ENCODE results near the gene ZSCAN9. TPM values are rescaled to one million over a fixed set of nuclear protein-coding genes. Genes with fewer than 3 reads are reported as not detected.

Gene ZSCAN9
- total and polyA plus RNA-seq, 2 of the 8 experiments (the other 6 are each of a cell fraction or from before 2014, with no cell fraction given), result 10.8 to 13.6 TPM

GRCh38 chr6:28267695-28268059, 42.6 kb downstream of the ZSCAN9 start:
- peak overlapping the region; percentile 68; the same call in 1 of the 2 replicates for H2AFZ ChIP-seq (ENCODE audit: low read length)
- H3K4ac ChIP-seq (replicated peaks; ENCODE audit: insufficient read length, low read depth, low read length), result no peak overlapping the region
- H3K36me3 ChIP-seq (ENCODE audit: control insufficient read depth in 2 of 4, insufficient read depth in 4 of 4, low read length in 3 of 4), result peaks cover 0 to 10% (median 3%) of the 10 kb centered on the region in 4 experiments; a peak in 6 of 8 replicates
- no peak overlapping the region for H2BK20ac ChIP-seq (ENCODE audit: low read length)
- H2AK5ac ChIP-seq (ENCODE audit: low read depth, low read length), result no peak overlapping the region
- H3K4me2 ChIP-seq (ENCODE audit: insufficient read depth in 1 of 2, low read depth in 2 of 2, low read length in 2 of 2), result peak overlapping the region; percentile 75 to 79
- 29 to 100% methylated on average over 1 of the region's 1 CpG for WGBS, 2 experiments (ENCODE audit: extremely low coverage in 1 of 2, insufficient coverage in 1 of 2, insufficient read length in 1 of 2, insufficient replicate concordance in 2 of 2, low coverage in 1 of 2, low lambda C conversion rate in 2 of 2, missing lambda C conversion rate in 1 of 2)
- POLR2A ChIA-PET (ENCODE audit: partially characterized antibody), result interaction anchor here (0.7 to 4.3 kb wide), 15 partner anchors 10 to 143 kb away, joined by 3 to 31 read pairs (median 5); partner anchors contain the start of genes PGBD1, ZKSCAN3, ZKSCAN4 and ZKSCAN8
- FAIRE-seq (no peak), DNase-seq (ENCODE audit: low read depth in 1 of 2, low spot score in 2 of 2) (no peak)
- H3K9ac ChIP-seq (replicated peaks in 1 of 4; ENCODE audit: extremely low read depth in 1 of 4, low read depth in 3 of 4, low read length in 3 of 4), result peak overlapping the region in 3 of 4 experiments; percentile 54 to 77 (median 65); a peak in 5 of 7 replicates
- H2BK12ac ChIP-seq (ENCODE audit: low read depth, low read length), result no peak overlapping the region
- peak overlapping the region; percentile 33; the same call in 1 of the 2 replicates for H3K27ac ChIP-seq (ENCODE audit: low read depth, low read length)
- no peaks in the 10 kb centered on the region for H4K20me1 ChIP-seq (replicated peaks in 1 of 2; ENCODE audit: control insufficient read depth in 1 of 2, insufficient read depth in 2 of 2, low read length in 2 of 2)
- H3K18ac ChIP-seq (ENCODE audit: extremely low read depth, low read length), result no peak overlapping the region
- no peaks in the 10 kb centered on the region for H3K9me3 ChIP-seq (ENCODE audit: insufficient read depth in 2 of 2, low read depth in 1 of 2, low read length in 1 of 2)
- no peak overlapping the region for H4K5ac ChIP-seq (ENCODE audit: insufficient read length, low read depth, low read length)
- CTCF ChIA-PET (ENCODE audit: partially characterized antibody), result interaction anchor here (1.4 kb wide), 1 partner anchor 88 kb away, joined by 8 read pairs; no protein-coding TSS in a partner anchor
- H3K27me3 ChIP-seq (replicated peaks in 1 of 4; ENCODE audit: control insufficient read depth in 3 of 4, extremely low read depth in 1 of 4, insufficient read depth in 3 of 4, low read length in 3 of 4), result no peaks in the 10 kb centered on the region
- no peak overlapping the region for H2BK15ac ChIP-seq (ENCODE audit: low read length)
- no peak overlapping the region for H2BK5ac ChIP-seq (ENCODE audit: low read depth, low read length)
- peaks cover 0 to 2% (median 0%) of the 10 kb centered on the region in 4 experiments; a peak in 1 of 7 replicates for H3K4me1 ChIP-seq (replicated peaks in 1 of 4; ENCODE audit: control insufficient read depth in 3 of 4, insufficient read depth in 4 of 4, low read length in 3 of 4)
- no peak overlapping the region for H2BK120ac ChIP-seq (replicated peaks; ENCODE audit: low read depth, low read length)
- H3K14ac ChIP-seq (ENCODE audit: insufficient read length), result no peak overlapping the region
- H3K23me2 ChIP-seq (ENCODE audit: low read depth, low read length), result peaks cover 2% of the 10 kb centered on the region; the same call in 1 of the 2 replicates
- no peak overlapping the region for H4K91ac ChIP-seq (replicated peaks; ENCODE audit: insufficient read length, low read length)
- peak overlapping the region; percentile 75 to 80 (median 78) for H3K4me3 ChIP-seq (ENCODE audit: extremely low read depth in 1 of 4, insufficient read depth in 2 of 4, low read depth in 3 of 4, low read length in 4 of 4)
- no peaks in the 10 kb centered on the region for H3K79me1 ChIP-seq (ENCODE audit: low read depth, low read length)
- H3K79me2 ChIP-seq (ENCODE audit: control insufficient read depth in 1 of 2, insufficient read depth in 2 of 2, low read length in 2 of 2), result peaks cover 0 to 16% of the 10 kb centered on the region in 2 experiments; a peak in 2 of 4 replicates
- H3K23ac ChIP-seq (ENCODE audit: insufficient read length), result no peak overlapping the region
- no peak overlapping the region for H4K8ac ChIP-seq (ENCODE audit: extremely low read depth, insufficient read depth, low read length)
- TF ChIP-seq RAD21 (IDR thresholded peaks at IDR 0.05 in 1 of 2, conservative IDR thresholded peaks at IDR 0.05 in 1 of 2; ENCODE audit: low read depth in 2 of 2, low read length in 2 of 2) (no peak), HDAC2 (IDR thresholded peaks at IDR 0.05; ENCODE audit: borderline replicate concordance in 1 of 2, low read depth in 2 of 2, low read length in 2 of 2) (no peak), BRCA1 (IDR thresholded peaks at IDR 0.05; ENCODE audit: low read depth, low read length) (no peak), CTCF (IDR thresholded peaks at IDR 0.05; ENCODE audit: control extremely low read depth in 1 of 3, insufficient read depth in 1 of 3, low read depth in 1 of 3, low read length in 3 of 3) (no peak), TAF7 (optimal IDR thresholded peaks at IDR 0.05; ENCODE audit: borderline replicate concordance, low read depth, low read length) (no peak)
- peak overlapping the region; percentile 1 for H3K56ac ChIP-seq (replicated peaks; ENCODE audit: insufficient read length, low read depth, low read length)

Data from H1 (cell line).